Lung (tissue), 12 donors: ENCODE measurements around the gene MARK2. TPM values are rescaled to one million over a fixed set of nuclear protein-coding genes. Genes with fewer than 3 reads are reported as not detected.

ENCODE experiments used
- ATAC-seq: fragments of 200-7000 bp; cut with Tn5 transposase; one replicate; pipeline ENCODE4 v1.9.1; 2020; ENCODE audit warnings: moderate number of reproducible peaks; ENCODE audit not compliant: insufficient read depth, low FRiP score
- DNase-seq, 3 donors: peaks; one replicate each; pipeline ENCODE4 v3.0.0-alpha.2; 2013 to 2017
- H3K27ac ChIP-seq, 2 donors: one replicate each; pipeline ENCODE4 v1.5.1; 2013; ENCODE audit warnings: mild to moderate bottlenecking in 2 of 2, moderate library complexity in 2 of 2, control low read depth in 1 of 2, inconsistent platforms in 1 of 2, low read depth in 1 of 2, low read length in 1 of 2
- H3K27me3 ChIP-seq, 3 donors: one replicate each; pipeline ENCODE4 v1.5.1; 2013; ENCODE audit warnings: low read length in 2 of 3; ENCODE audit not compliant: control insufficient read depth in 3 of 3, insufficient read depth in 3 of 3
- H3K36me3 ChIP-seq, 4 donors: one replicate each; pipeline ENCODE4 v1.5.1; 2013; ENCODE audit warnings: low read length in 4 of 4, mild to moderate bottlenecking in 1 of 4, moderate library complexity in 1 of 4; ENCODE audit not compliant: control insufficient read depth in 4 of 4, insufficient read depth in 4 of 4
- H3K4me1 ChIP-seq, 5 donors: one replicate each; pipeline ENCODE4 v1.5.1; 2013; ENCODE audit warnings: low read length in 5 of 5, mild to moderate bottlenecking in 2 of 5, moderate library complexity in 1 of 5; ENCODE audit not compliant: control insufficient read depth in 5 of 5, insufficient read depth in 5 of 5
- H3K4me3 ChIP-seq: one replicate; pipeline ENCODE4 v1.5.1; 2013; ENCODE audit warnings: mild to moderate bottlenecking, control low read depth, moderate library complexity
- H3K9ac ChIP-seq, 2 donors: one replicate each; pipeline ENCODE4 v1.5.1; 2013; ENCODE audit warnings: low read length in 2 of 2, control low read depth in 1 of 2; ENCODE audit not compliant: insufficient read depth in 1 of 2
- H3K9me3 ChIP-seq, 4 donors: one replicate each; pipeline ENCODE4 v1.5.1; 2013; ENCODE audit warnings: low read length in 3 of 4, mild to moderate bottlenecking in 1 of 4, moderate library complexity in 1 of 4; ENCODE audit not compliant: control insufficient read depth in 4 of 4, insufficient read depth in 3 of 4
- whole genome bisulfite sequencing, 2 donors: extraction: QIAGEN DNeasy Blood & Tissue Kit; methylation state at CpG; one replicate each; pipeline ENCODE4 v1.1.7; 2013; 5-methylcytosine and 5-hydroxymethylcytosine counted together
- polyA plus RNA-seq, 2 donors: library from polyadenylated mRNA; stranded (reverse); fragments of 200-250 nt; gene quantifications; one replicate each; pipeline ENCODE4 v1.2.1, GENCODE V29; 2013
- total RNA-seq, 2 donors: library from RNA; depleted of rRNA in 1 of 2; stranded (reverse); fragments of >200 nt in 1 of 2; gene quantifications; one replicate each; pipeline ENCODE4 v1.2.1, GENCODE V29; 2014 to 2021
- TF ChIP-seq, protein P1 (sequence below): IDR thresholded peaks from 2 replicates; pipeline ENCODE4 v1.5.1; 2012; ENCODE audit warnings: mild to moderate bottlenecking; ENCODE audit errors: control extremely low read depth, extremely low read depth
- donor health status: control.
- donor health status: control.
- donor health status: Bipolar disorder and iron deficiency.
- donor health status: healthy.
- donor health status: DM: yes; HTN: yes; CAD: no.

MARK2 gene
- total and polyA plus RNA-seq, 4 donors, result 15.5 to 42.9 (median 32.3) TPM

DNA sequence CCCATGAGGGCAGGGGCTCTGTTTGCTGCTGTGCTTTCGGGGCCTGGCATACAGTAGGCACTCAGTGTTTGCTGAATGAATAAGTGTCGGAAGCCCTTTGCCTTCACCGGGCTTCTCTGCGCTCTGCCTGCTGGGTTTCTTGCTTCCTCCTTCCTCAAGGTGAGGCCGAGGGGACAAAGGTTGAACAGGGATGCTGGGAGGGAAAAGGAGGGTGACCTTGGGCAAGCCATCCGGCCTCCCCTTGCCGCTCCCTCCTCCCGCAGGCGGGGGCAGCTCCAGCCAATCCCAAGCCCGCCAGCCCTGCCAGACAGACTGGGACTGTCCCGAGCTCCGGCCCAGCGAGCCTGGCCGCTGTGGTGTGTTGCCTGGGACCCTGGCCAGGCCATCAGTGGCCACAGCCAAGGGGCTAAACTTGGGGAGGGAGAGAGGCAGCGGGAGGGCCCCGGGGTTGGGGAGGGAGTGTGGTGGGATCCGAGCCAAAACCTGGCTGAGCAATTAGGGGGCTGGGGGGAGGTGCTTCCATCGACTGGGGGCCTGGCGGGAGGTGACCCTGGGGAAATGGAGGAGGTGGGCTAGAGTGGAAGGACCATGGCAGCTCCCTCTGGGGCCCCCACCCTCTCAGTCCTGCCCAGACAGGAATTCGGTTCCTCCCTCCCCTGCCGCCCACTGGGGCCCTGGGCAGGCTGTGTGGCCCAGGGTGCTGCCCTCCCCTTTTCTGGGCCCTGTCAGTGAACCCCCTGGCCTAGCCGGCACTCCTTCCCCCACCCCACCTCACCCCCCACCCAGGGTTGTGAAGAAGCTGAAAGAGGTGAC, 81.4 kb downstream of the MARK2 start:
- Histone ChIP-seq H3K4me1 (peaks cover 0 to 43% (median 24%) of the 10 kb centered on the region in 5 donors), H3K9ac (no peak overlapping the region), H3K4me3 (no peak overlapping the region), H3K36me3 (no peaks in the 10 kb centered on the region), H3K27me3 (no peaks in the 10 kb centered on the region), H3K27ac (peak overlapping the region in 1 of 2 donors; percentile 90), H3K9me3 (no peaks in the 10 kb centered on the region)
- peak; percentile 28 for ATAC-seq
- 54 to 67% methylated on average over 22 of the region's 22 CpGs for WGBS, 2 donors
- TF ChIP-seq, protein P1, sequence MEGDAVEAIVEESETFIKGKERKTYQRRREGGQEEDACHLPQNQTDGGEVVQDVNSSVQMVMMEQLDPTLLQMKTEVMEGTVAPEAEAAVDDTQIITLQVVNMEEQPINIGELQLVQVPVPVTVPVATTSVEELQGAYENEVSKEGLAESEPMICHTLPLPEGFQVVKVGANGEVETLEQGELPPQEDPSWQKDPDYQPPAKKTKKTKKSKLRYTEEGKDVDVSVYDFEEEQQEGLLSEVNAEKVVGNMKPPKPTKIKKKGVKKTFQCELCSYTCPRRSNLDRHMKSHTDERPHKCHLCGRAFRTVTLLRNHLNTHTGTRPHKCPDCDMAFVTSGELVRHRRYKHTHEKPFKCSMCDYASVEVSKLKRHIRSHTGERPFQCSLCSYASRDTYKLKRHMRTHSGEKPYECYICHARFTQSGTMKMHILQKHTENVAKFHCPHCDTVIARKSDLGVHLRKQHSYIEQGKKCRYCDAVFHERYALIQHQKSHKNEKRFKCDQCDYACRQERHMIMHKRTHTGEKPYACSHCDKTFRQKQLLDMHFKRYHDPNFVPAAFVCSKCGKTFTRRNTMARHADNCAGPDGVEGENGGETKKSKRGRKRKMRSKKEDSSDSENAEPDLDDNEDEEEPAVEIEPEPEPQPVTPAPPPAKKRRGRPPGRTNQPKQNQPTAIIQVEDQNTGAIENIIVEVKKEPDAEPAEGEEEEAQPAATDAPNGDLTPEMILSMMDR, result no peak
- DNase-seq, result peak; percentile 85 to 94 (median 87)

DNA sequence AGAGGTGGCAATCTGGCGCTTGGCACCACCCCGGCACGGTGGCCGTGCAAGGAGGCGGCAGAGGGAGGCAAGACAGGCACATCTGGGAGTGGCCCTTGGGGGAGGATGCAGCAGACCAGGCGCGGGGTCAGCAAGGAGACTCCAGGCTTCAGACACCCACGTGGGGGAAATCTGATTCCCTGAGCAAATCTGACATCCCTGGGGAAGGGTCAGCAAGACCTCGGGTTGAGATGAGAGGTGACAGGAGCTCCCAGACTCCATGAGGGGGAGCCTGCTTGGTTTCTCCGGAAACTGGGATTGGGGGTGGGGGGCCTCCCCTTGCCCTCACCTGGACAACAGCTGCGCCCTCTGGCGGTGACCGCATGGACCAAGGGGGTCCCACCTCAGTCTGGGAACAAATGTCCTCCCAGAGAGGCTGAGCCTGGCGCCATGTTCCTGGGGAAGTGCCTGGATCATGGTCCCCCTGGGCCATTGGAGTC, 82.1 kb downstream of the MARK2 start:
- DNase-seq, result peak; percentile 27 to 42 (median 42)
- no peak for ATAC-seq
- no peak overlapping the region for H3K4me3 ChIP-seq
- 44% methylated on average over 14 of the region's 14 CpGs for WGBS, 2 donors
- H3K9ac ChIP-seq, result no peak overlapping the region
- TF ChIP-seq, protein P1, result no peak
- peaks cover 0 to 38% (median 20%) of the 10 kb centered on the region in 5 donors for H3K4me1 ChIP-seq
- peak overlapping the region in 1 of 2 donors; percentile 90 for H3K27ac ChIP-seq
- no peaks in the 10 kb centered on the region for H3K27me3 ChIP-seq
- no peaks in the 10 kb centered on the region for H3K9me3 ChIP-seq
- H3K36me3 ChIP-seq, result no peaks in the 10 kb centered on the region

DNA sequence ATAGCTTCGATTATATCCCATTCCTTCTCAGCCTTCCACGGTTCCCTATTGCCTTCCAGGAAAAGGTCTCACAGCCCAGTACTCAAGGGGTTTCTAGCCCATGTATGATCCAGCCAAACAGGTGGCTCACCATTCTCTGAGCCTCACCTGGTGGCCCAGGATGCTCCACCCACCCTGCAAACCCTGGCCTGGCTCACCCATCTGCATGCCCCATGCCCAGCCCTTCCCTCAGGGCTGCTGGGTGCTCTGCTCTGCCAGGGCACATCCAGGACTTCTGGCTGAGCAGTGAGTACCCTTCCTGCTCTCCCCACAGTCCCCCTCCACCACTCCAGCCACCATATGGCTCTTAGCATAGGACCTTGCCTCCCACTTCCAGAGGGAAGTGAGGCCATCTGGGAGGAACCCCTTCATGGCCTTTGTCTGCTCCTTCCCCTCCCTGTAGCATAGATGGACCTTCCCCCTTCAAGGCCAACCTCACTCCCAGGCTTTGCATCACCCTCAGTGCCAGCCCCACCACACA, 83.8 kb downstream of the MARK2 start:
- DNase-seq, result no peak
- H3K4me3 ChIP-seq, result no peak overlapping the region

More for the DNA sequence above, 83.8 kb downstream of the MARK2 start:
- Histone ChIP-seq H3K4me1 (peaks cover 0 to 33% (median 13%) of the 10 kb centered on the region in 5 donors), H3K36me3 (no peaks in the 10 kb centered on the region), H3K27me3 (no peaks in the 10 kb centered on the region), H3K9ac (no peak overlapping the region), H3K9me3 (no peaks in the 10 kb centered on the region), H3K27ac (no peak overlapping the region)
- WGBS, 2 donors, result 85 to 94% methylated on average over 2 of the region's 2 CpGs
- no peak for ATAC-seq
- TF ChIP-seq, protein P1, result no peak
